NCI-H128 (cell line): Measurements from ENCODE around the gene LRRC71.

Source experiments
- DNase-seq: peaks from one replicate; lab custom pipeline; 2025; ENCODE audit not compliant: unreplicated experiment; lab: John Stamatoyannopoulos, UW

Gene LRRC71

DNA sequence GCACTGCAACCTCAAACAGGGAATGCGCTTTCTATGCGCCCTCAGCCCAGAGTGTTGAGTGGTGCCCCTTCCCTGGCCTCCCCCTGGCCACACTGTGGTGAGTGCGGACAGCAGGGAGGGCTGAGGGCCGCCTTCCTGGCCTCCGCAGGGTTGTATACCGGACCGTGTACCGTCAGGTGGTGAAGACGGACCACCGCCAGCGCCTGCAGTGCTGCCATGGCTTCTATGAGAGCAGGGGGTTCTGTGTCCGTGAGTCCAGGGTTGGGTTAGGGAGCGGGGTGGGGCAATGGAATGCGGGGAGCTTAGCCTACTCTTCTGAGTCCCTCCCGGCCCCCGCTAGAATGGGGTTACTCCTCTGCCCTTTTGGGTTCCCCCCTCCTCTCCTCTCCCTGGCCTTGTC lies 15.3 kb upstream of the LRRC71 start:
- DNase-seq = no peak

DNA sequence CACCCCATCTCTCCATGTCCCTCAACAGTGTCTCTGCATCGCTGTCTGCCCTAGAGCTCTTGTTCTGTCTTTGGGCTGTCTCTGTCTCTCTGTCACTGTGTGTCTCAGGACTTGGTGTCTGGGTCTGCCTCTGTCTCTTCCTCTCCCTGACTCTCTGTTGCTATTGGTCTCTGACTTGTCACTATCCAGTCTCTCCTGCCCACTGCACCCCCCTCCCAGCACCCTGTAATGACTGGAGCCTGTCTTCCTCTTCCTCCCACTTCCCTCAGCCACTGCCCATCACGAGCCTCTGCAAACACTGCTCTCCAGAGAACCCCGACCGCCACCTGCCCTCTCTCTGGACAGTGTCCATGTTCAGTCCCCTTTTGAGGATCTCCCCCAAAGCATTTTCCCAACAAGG lies 14.8 kb upstream of the LRRC71 start:
- DNase-seq = no peak

DNA sequence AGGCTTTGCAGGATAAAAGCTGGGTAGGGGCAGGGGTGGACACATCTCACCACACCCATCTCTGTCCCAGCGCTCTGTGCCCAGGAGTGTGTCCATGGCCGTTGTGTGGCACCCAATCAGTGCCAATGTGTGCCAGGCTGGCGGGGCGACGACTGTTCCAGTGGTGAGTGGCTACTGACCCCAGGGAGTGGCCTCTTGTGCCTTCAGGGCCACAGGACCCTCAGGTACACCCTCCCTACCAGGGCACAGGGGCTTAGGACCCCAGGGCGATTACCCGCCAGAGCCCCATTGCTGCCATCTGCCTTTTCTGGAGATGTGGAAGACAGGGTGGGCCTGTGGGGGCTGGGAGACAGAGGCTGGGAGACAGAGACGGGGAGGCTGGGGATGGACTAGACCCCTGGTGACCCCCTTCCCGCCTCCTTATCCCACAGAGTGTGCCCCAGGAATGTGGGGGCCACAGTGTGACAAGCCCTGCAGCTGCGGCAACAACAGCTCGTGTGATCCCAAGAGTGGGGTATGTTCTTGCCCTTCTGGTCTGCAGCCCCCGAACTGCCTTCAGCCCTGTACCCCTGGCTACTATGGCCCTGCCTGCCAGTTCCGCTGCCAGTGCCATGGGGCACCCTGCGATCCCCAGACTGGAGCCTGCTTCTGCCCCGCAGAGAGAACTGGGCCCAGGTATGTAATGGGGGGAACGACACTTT lies 14.1 kb upstream of the LRRC71 start:
- DNase-seq = no peak

GRCh38 chr1:156908541-156908940 lies 11.9 kb upstream of the LRRC71 start:
- no peak for DNase-seq

DNA sequence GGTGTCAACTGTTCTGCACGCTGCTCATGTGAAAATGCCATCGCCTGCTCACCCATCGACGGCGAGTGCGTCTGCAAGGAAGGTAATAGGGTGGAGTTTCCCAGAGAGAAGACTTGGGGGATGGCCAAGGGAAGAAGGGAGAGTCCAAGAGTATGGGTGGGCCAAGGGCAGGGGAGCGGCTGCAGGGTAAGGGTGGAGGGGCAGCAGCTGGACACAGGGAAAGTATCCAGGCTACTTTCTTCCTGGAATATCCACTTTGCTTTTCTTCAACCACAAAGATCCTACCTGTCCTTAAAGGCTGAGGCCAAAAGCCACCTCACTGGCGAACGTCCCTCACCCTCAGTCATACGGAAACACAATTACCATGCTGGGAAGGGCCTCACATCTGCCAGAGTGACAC lies 11.5 kb upstream of the LRRC71 start:
- no peak for DNase-seq

- no peak for DNase-seq
These were observed 10.8 kb upstream of the LRRC71 start for GRCh38 chr1:156909671-156910070.

DNA sequence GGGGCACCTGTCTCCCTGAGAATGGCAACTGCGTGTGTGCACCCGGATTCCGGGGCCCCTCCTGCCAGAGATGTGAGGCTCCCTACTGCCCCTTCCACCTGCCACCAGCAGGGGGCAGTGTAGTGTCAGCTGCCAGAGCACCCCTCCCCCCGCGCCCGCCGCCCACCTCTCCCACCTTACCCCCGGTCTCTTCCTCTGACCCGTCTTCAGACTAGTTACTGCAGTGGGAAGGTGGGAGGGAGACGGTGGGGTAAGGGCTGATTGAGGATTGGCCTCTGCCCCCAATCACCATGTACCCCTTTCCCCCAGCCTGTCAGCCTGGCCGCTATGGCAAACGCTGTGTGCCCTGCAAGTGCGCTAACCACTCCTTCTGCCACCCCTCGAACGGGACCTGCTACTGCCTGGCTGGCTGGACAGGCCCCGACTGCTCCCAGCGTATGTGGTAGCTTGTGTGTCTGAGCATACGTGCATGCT lies 10.1 kb upstream of the LRRC71 start:
- no peak for DNase-seq

GRCh38 chr1:156911577-156912298 lies 8.7 kb upstream of the LRRC71 start:
- DNase-seq = no peak

- DNase-seq = no peak
These were observed 8.1 kb upstream of the LRRC71 start for GRCh38 chr1:156912310-156912709.

DNA sequence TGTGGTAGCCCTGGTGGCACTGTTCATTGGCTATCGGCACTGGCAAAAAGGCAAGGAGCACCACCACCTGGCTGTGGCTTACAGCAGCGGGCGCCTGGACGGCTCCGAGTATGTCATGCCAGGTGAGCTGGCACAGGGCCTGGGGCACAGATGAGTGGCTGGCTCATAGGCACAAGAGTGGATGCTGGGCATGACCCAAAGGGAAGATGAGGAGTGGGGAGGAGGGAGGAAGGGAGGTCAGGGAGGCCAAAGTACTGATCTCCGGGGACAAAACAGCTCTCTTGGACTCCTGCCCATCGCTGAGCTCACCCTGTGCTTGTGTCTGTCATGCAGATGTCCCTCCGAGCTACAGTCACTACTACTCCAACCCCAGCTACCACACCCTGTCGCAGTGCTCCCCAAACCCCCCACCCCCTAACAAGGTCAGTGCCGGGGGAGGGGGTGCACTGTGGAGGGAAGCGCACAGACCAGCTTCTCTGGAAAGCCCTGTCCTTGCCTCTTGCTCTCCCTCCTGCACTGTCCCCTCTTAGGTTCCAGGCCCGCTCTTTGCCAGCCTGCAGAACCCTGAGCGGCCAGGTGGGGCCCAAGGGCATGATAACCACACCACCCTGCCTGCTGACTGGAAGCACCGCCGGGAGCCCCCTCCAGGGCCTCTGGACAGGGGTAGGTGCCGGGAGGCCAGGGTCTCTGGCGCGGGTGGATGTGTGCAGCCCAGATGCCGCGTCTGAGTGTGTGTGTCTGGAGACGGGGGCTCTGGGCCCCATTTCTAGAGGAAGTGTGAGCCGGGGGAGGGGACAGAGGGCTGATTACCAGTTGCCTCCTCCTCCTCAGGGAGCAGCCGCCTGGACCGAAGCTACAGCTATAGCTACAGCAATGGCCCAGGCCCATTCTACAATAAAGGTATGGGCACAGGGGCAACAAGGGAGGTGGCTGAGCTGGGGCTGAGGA lies 7.3 kb upstream of the LRRC71 start:
- no peak for DNase-seq

DNA sequence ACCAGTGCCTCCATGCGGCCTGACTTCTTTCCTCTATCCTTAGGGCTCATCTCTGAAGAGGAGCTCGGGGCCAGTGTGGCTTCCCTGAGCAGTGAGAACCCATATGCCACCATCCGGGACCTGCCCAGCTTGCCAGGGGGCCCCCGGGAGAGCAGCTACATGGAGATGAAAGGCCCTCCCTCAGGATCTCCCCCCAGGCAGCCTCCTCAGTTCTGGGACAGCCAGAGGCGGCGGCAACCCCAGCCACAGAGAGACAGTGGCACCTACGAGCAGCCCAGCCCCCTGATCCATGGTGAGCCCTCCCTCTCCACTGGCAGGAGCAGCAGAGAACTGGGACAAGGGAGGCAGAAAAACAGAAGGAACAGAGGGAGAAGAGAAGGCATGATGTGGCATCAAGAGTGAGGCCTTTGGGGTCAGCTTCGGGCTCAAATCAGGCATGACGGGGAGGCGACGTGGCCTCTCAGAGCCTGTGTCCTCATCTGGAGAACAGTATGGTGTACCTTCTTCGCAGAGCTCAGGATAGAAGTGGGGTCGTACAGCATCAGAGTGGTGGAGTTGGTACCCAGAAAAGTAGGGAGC lies 6.5 kb upstream of the LRRC71 start:
- no peak for DNase-seq

DNA sequence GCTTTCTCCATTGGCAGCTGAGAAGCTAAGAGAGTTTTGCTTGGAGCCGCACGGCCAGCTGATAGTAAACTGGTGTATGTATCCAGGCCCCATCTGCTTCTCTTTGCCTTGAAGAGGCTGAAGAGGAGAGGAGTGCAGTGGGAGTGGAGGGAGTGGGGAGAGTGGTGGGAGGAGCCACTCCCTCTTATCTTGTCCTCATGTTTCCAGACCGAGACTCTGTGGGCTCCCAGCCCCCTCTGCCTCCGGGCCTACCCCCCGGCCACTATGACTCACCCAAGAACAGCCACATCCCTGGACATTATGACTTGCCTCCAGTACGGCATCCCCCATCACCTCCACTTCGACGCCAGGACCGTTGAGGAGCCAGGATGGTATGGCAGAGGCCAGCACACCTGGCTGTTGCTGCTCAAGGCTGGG lies 6.0 kb upstream of the LRRC71 start:
- DNase-seq = no peak

DNA sequence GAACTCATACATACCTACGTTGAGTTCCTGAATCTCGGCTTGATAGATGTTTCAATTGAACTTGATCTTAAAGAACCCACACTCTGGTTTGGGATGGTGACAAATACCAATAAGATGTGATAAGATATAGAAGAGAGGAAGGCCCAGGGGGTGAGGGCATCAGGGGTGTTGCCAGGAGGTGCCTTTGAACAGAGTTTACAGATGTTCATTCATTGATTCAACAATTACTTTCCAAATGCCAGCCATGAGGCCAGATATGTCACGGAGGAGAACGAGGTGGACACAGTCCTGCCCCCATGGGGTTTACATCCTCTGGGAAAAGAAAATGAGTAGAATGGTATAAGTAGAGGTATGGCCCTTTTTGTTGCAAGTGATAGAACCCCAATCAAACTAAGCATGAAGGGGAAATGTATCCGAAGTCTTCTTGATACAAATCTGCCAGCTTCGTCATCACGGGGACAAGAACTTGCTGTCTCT lies 659 bp downstream of the LRRC71 start:
- no peak for DNase-seq

- DNase-seq = no peak
These were observed 2.7 kb downstream of the LRRC71 start for GRCh38 chr1:156922986-156923669.

DNA sequence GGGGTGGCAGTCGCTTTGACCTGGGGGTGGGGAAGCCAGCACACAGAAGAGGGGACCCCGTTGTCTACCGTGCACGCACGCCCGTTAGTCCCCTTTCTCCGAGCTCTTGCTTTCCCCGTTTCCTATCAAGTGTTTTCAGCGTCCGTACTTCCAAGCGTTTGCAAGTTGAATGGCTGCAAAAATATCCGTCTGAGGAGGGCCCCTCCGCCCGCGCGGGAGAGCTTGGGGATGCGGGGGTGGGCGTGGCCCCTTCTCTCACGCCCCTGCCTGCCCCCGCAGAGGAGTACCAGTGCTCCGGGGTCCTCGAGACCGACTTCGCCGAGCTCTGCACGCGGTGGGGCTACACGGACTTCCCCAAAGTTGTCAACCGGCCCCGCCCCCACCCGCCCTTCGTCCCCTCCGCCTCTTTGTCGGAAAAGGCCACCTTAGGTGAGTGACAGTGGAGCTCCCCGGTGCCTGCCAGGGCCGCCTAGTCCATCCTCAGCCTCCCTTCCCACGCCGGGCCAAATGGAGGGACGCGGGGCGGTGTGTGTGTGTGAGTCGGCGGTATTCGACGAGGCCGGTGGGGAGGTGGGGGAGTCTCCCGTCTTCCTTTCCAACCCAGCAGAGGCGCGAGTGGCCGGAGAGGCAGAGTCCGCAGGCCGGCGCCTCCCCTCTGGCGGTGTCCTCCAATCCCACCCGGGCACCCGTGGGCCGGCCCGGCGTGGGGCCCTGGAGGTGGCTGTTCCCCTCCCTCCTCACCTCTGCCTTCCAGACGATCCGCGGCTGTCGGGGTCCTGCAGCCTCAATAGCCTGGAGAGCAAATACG lies 3.4 kb downstream of the LRRC71 start:
- no peak for DNase-seq

- no peak for DNase-seq
These were observed 4.2 kb downstream of the LRRC71 start for GRCh38 chr1:156924478-156925153.

DNA sequence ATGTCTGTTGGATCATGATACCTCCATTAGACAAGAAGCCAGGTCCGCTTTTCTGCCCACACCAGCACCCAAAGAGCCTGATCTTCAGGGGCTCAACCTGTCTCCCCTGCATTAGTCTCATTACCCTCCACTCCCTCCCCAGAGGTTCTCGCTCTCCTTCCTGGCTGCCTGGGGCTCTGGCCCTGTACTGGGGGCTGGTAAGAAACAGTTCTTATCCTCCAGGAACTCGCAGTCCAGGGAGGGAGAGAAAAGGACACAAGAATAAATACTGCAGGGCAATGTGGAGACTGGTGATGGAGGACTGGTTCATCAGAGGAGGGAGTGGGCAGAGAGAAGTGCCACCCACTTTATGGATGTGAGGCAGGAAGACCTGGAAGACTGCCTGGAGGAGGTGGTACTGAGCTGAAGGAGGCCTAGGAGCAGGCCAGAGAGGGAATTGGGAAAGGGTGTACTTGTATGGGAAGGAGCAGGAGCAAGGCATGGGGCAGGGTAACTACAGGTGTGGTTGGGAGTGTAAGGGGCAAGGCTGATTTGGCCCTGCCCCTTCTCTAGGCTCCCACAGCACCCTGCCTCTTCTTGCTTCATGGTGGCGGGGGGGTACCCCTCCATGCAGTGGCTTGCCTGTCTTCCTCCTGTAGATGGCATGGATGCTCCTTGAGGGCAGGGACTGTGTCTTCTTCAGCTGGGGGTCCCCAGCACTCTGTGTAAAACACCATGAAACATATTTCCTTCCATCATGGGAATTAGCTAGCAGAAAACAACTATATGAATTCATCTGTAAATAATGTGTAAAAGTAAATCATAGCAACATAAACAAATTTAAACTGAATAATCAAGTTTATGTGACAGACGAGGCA lies 5.0 kb downstream of the LRRC71 start:
- no peak for DNase-seq

DNA sequence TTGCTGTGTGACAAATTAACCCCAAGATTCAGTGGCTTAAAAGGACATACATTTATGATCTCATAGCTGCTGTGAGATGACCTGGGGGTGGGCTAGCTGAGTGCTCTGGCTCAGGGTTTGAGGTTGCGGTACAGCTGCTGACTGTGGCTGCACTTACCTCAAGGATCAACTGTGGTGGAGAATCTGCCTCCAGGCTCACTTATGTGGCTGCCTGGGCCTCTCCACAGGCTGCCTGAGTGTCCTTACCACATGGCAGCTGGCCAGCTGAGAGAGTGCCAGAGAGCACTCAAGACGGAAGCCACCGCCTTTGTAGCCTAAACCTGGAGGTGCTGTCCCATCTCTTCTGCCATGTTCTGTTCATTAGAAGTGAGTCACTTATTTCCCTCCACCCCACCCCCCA lies 5.7 kb downstream of the LRRC71 start:
- peak; percentile 24 for DNase-seq
